A204.1 (cell line): ENCODE results near the gene TCEANC2.
"Not testable (repeated sequence)": the region's sequence is repeated elsewhere in the genome, so short reads cannot be mapped to it uniquely, and the experiment has no call there.

Source experiments
- FAIRE-seq: peaks from 2 replicates; lab custom pipeline; 2012; peaks lifted over from hg19 to GRCh38; lab: Jason Lieb, UNC

The TCEANC2 gene

GRCh38 chr1:54027848-54028247 is 25.6 kb upstream of the TCEANC2 start:
- no peak for FAIRE-seq

- FAIRE-seq: no peak
Measured at GRCh38 chr1:54028306-54029251, 24.8 kb upstream of the TCEANC2 start.

GRCh38 chr1:54037476-54037875 is 15.9 kb upstream of the TCEANC2 start:
- no peak for FAIRE-seq

GRCh38 chr1:54041806-54042205 is 11.6 kb upstream of the TCEANC2 start:
- no peak for FAIRE-seq

- no peak for FAIRE-seq
Measured at GRCh38 chr1:54045496-54045895, 7.9 kb upstream of the TCEANC2 start.

- no peak for FAIRE-seq
Measured at GRCh38 chr1:54046671-54047383, 6.6 kb upstream of the TCEANC2 start.

- FAIRE-seq: no peak
Measured at GRCh38 chr1:54047384-54048305, 5.8 kb upstream of the TCEANC2 start.

- not testable (repeated sequence) for FAIRE-seq
Measured at GRCh38 chr1:54050435-54050834, 3.0 kb upstream of the TCEANC2 start.

GRCh38 chr1:54051933-54052430 is 1.4 kb upstream of the TCEANC2 start:
- no peak for FAIRE-seq

GRCh38 chr1:54052431-54052933 is 926 bp upstream of the TCEANC2 start:
- no peak for FAIRE-seq

GRCh38 chr1:54053745-54054437 is 483 bp downstream of the TCEANC2 start:
- FAIRE-seq: no peak

GRCh38 chr1:54054438-54054749 is 986 bp downstream of the TCEANC2 start:
- no peak for FAIRE-seq

GRCh38 chr1:54064299-54064698 is 10.9 kb downstream of the TCEANC2 start:
- no peak for FAIRE-seq

GRCh38 chr1:54069791-54070170 is 16.4 kb downstream of the TCEANC2 start:
- no peak for FAIRE-seq

- FAIRE-seq: peak; percentile 99
Measured at GRCh38 chr1:54070171-54070837, 16.9 kb downstream of the TCEANC2 start.

GRCh38 chr1:54077359-54077758 is 24.0 kb downstream of the TCEANC2 start:
- FAIRE-seq: no peak

GRCh38 chr1:54080598-54081049 is 27.2 kb downstream of the TCEANC2 start:
- no peak for FAIRE-seq

- FAIRE-seq: no peak
Measured at GRCh38 chr1:54081306-54082270, 28.2 kb downstream of the TCEANC2 start.

GRCh38 chr1:54084794-54085193 is 31.4 kb downstream of the TCEANC2 start:
- FAIRE-seq: no peak

- FAIRE-seq: no peak
Measured at GRCh38 chr1:54086754-54087153, 33.3 kb downstream of the TCEANC2 start.
